Sigmoid colon (tissue), 4 donors: Measurements from ENCODE around the gene EEF1E1.

Experiments
- CTCF ChIP-seq, 4 experiments: fragments of 450-650 bp in 3 of 4; fragments of 200-600 bp in 1 of 4; IDR thresholded peaks; one replicate each; pipeline ENCODE4 v1.5.1; 2016 to 2019; ENCODE audit warnings: antibody characterized with exemption in 4 of 4, mild to moderate bottlenecking in 3 of 4, moderate library complexity in 2 of 4
- EP300 ChIP-seq, 4 donors: sonication (generic); formaldehyde crosslinking; IDR thresholded peaks; one replicate each; pipeline ENCODE4 v1.6.1; 2017; ENCODE audit warnings: antibody characterized with exemption in 4 of 4
- POLR2A ChIP-seq, 2 donors: fragments of 450-650 bp; IDR thresholded peaks; one replicate each; pipeline ENCODE4 v1.6.1; 2016; ENCODE audit warnings: antibody characterized with exemption in 2 of 2, mild to moderate bottlenecking in 2 of 2, moderate library complexity in 2 of 2
- POLR2AphosphoS5 ChIP-seq, 4 donors: sonication (generic); formaldehyde crosslinking; IDR thresholded peaks; one replicate each; pipeline ENCODE4 v1.6.1; 2017; ENCODE audit warnings: antibody characterized with exemption in 4 of 4

- TF ChIP-seq CTCF (IDR thresholded peaks at IDR 0.05) (no peak), POLR2A (IDR thresholded peaks at IDR 0.05) (no peak), POLR2AphosphoS5 (IDR thresholded peaks at IDR 0.05) (no peak), EP300 (IDR thresholded peaks at IDR 0.05) (no peak)
Observed at GRCh38 chr6:8079126-8079525, 23.2 kb downstream of the EEF1E1 start.
